Suprapubic skin (tissue), 3 donors: ENCODE results near the gene NOVA2.

Experiments used
- EP300 ChIP-seq: sonication (generic); formaldehyde crosslinking; IDR thresholded peaks from one replicate; pipeline ENCODE4 v1.6.1; 2017; ENCODE audit warnings: antibody characterized with exemption
- POLR2A ChIP-seq, 2 donors: fragments of 450-650 bp; IDR thresholded peaks; one replicate each; pipeline ENCODE4 v1.6.1; 2017; ENCODE audit warnings: antibody characterized with exemption in 2 of 2, mild to moderate bottlenecking in 2 of 2, moderate library complexity in 2 of 2
- TF ChIP-seq, protein P1 (sequence below), 2 donors: fragments of 200-600 bp in 1 of 2; fragments of 450-650 bp in 1 of 2; sonication (generic) in 1 of 2; IDR thresholded peaks; one replicate each; pipeline ENCODE4 v1.5.1; 2016 to 2019; ENCODE audit warnings: antibody characterized with exemption in 2 of 2, mild to moderate bottlenecking in 1 of 2, moderate library complexity in 1 of 2

DNA sequence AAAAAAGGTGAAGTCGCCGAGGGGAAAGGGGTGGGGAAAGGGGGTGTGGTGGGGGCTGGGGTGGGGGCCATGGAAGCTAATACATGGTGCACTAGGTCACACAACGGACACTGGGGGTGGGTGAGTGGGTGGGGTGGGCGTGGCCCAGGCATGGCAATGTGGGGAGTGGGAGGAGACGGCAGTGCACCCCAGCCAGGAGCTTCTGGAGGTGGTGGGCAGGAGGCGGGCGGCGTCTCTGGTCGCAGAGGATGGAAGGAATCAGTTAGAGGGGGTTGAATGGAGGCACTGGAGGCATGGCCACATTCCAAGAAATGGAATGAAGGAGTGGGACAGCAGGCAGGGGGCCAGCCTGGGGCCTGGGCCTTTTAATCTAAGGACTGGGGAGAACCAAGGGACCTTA, 39.9 kb downstream of the NOVA2 start:
- TF ChIP-seq, protein P1, sequence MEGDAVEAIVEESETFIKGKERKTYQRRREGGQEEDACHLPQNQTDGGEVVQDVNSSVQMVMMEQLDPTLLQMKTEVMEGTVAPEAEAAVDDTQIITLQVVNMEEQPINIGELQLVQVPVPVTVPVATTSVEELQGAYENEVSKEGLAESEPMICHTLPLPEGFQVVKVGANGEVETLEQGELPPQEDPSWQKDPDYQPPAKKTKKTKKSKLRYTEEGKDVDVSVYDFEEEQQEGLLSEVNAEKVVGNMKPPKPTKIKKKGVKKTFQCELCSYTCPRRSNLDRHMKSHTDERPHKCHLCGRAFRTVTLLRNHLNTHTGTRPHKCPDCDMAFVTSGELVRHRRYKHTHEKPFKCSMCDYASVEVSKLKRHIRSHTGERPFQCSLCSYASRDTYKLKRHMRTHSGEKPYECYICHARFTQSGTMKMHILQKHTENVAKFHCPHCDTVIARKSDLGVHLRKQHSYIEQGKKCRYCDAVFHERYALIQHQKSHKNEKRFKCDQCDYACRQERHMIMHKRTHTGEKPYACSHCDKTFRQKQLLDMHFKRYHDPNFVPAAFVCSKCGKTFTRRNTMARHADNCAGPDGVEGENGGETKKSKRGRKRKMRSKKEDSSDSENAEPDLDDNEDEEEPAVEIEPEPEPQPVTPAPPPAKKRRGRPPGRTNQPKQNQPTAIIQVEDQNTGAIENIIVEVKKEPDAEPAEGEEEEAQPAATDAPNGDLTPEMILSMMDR (IDR thresholded peaks at IDR 0.05), result no peak
- TF ChIP-seq POLR2A (IDR thresholded peaks at IDR 0.05) (no peak), EP300 (no peak)
